Kidney epithelial cell (primary cell): ENCODE measurements around the gene PRCD. TPM values are rescaled to one million over a fixed set of nuclear protein-coding genes. Genes with fewer than 3 reads are reported as not detected.
A peak's percentile ranks its signal among the peaks of the same experiment; 100 is the strongest.

ENCODE experiments used
- DNase-seq: peaks from one replicate; pipeline ENCODE4 v3.0.0-alpha.2; 2010; ENCODE audit warnings: low read depth
- H3K27me3 ChIP-seq: 2 replicates; pipeline ENCODE4 v1.6.0; 2011; ENCODE audit warnings: low read length; ENCODE audit not compliant: control insufficient read depth, insufficient read depth
- H3K36me3 ChIP-seq: 2 replicates; pipeline ENCODE4 v1.5.1; 2011; ENCODE audit warnings: low read length; ENCODE audit not compliant: control insufficient read depth, insufficient read depth
- H3K4me3 ChIP-seq: 2 replicates; pipeline ENCODE4 v1.5.1; 2011; ENCODE audit warnings: low read depth, mild to moderate bottlenecking, control low read depth, low read length
- total RNA-seq: library from RNA; depleted of rRNA; stranded (reverse); fragments of >200 nt; gene quantifications from 2 replicates; pipeline ENCODE4 v1.2.3, GENCODE V29; 2015
- TF ChIP-seq, protein P1 (sequence below): IDR thresholded peaks from 2 replicates; pipeline ENCODE4 v1.5.1; 2011; ENCODE audit warnings: mild to moderate bottlenecking, moderate library complexity, low read length, control low read depth, inconsistent platforms; ENCODE audit not compliant: insufficient read depth, poor library complexity, severe bottlenecking

Gene PRCD
- total RNA-seq, 1 donor from 2014 or later, result not detected

DNA sequence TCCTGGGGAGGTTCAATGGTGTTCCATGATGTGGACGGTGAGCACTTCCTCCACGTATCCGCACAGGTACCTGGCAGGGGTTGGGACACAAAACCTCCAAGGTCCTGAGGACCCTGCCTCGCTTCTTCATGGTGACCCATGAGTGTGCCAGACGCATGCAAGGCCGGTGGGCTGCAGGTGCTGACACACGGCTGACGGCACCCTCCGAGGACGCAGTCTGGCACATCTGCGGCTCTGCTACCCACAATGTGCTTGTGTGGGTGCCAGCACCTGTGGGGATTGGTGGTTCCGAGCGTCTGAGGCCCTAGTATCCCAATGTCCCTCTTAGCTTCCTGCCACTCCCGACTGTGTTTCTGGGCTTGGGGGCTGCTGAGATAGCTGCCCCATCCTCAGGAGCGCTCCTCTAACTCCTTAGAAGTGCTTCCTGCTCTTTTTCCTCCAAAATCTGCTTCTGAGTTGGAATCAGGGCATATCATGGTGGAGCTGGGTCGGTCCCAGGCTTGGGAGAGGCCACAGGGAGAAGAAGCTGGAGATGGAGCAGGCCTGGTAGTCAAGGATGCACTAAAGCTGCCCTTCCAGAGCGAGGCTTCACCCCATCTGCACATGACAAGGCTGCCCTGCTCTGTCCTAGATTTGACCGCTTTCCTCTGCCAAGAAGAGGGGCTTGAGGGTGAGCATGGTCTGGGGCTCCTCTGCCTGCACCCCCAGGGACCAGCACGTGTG, 3.9 kb upstream of the PRCD start:
- H3K27me3 ChIP-seq, result peaks cover 6% of the 10 kb centered on the region
- no peaks in the 10 kb centered on the region for H3K36me3 ChIP-seq
- DNase-seq, result no peak
- H3K4me3 ChIP-seq, result no peak overlapping the region
- TF ChIP-seq, protein P1, sequence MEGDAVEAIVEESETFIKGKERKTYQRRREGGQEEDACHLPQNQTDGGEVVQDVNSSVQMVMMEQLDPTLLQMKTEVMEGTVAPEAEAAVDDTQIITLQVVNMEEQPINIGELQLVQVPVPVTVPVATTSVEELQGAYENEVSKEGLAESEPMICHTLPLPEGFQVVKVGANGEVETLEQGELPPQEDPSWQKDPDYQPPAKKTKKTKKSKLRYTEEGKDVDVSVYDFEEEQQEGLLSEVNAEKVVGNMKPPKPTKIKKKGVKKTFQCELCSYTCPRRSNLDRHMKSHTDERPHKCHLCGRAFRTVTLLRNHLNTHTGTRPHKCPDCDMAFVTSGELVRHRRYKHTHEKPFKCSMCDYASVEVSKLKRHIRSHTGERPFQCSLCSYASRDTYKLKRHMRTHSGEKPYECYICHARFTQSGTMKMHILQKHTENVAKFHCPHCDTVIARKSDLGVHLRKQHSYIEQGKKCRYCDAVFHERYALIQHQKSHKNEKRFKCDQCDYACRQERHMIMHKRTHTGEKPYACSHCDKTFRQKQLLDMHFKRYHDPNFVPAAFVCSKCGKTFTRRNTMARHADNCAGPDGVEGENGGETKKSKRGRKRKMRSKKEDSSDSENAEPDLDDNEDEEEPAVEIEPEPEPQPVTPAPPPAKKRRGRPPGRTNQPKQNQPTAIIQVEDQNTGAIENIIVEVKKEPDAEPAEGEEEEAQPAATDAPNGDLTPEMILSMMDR, result no peak

DNA sequence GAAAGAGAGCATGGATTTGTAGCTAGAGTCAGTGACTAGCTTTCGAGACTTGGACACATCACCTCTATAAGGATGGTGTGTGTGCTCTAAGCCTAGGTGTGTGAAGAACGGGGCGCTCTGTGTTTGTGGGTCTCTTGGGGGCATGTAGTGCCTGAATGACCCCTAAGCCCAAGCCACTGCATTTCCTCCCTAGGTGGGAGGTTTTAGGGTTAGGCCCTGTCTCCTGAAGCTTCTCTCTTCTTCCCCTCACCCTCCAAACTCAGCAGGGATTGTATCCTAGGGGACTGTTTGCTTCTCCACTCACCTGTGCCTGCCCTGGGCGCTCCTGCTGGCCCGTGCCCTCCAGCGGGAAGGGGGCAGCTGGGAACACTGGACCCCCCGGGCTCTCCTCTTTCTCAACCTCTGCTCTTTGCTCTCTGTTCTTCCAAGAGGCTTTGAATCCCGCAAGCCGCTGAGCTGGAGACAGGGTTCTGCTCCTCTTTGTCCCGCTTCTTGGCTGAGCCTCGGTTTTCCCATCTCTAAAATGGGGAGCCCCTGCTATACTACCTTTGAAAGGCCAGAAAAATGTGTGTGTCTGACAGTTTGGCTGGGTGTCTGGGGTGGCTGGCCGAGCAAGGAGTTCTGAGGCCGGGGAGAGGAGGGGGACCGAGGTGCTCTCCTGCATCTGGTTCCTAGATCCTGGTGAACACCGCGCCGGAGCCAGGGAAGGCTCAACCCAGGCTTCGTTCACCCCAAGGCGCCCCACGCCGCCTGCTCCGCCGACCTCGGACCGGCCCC, 3.1 kb upstream of the PRCD start:
- peaks cover 6% of the 10 kb centered on the region for H3K27me3 ChIP-seq
- no peak for DNase-seq
- H3K36me3 ChIP-seq, result no peaks in the 10 kb centered on the region
- peak overlapping the region; percentile 27 for H3K4me3 ChIP-seq
- TF ChIP-seq, protein P1, result no peak

DNA sequence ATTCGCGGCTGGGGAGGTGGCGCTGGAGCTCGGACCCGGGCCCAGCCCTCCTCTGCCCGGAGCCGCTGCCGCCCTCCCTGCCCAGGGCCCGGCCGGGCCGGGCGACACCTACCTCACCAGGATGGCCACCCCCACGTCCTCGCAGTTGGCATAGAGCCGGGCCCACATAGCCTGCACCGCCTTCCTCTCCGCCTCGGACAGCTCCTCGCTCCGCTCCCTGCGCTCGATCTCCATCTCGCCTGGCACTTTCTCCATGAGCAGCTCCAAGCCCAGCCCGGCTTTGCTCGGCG, 2.6 kb upstream of the PRCD start:
- peaks cover 6% of the 10 kb centered on the region for H3K27me3 ChIP-seq
- H3K36me3 ChIP-seq, result no peaks in the 10 kb centered on the region
- DNase-seq, result no peak
- peak overlapping the region; percentile 27 for H3K4me3 ChIP-seq
- TF ChIP-seq, protein P1, result no peak

DNA sequence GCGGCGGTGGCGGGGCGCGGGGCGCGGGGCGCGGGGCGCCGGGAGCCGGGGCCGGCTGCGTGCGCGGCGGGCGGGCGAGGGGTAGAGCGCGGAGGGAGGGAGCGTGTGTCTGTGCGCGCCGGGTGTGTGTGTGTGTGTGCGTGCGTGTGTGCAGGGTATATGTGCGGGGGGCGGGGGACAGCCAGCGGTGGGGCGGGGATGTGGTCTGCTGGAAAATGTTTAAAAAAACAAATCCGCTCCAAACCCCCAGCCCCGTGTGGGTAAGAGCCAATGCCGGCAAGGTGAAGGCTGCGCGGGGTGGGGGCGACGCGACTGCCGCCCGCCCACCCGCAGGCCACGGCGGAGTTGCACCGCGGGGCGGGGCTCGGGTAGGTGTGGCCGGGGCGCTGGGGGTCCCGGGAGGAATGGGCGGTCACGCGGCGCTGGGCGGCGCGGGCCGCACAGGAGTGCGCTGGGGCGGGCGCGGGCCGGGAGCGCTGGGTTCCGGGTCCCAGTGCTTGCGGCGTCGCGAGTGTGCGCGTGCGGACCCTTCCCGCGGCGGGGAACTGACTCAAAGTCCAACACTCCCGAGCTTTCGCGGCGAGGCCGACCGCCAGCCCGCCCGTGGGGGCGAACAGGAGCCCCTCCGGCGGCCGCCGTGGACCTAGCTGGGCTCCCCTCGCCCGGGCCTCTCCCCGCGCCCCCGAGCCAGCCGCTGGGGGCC, 2.1 kb upstream of the PRCD start, which contains the start of gene CYGB:
TSS of gene CYGB (minus strand) at position 132 of the 703 bp plus-strand sequence. CDS start 167 bp downstream, outside the sequence.
- peaks cover 7% of the 10 kb centered on the region for H3K27me3 ChIP-seq
- no peak for DNase-seq

DNA sequence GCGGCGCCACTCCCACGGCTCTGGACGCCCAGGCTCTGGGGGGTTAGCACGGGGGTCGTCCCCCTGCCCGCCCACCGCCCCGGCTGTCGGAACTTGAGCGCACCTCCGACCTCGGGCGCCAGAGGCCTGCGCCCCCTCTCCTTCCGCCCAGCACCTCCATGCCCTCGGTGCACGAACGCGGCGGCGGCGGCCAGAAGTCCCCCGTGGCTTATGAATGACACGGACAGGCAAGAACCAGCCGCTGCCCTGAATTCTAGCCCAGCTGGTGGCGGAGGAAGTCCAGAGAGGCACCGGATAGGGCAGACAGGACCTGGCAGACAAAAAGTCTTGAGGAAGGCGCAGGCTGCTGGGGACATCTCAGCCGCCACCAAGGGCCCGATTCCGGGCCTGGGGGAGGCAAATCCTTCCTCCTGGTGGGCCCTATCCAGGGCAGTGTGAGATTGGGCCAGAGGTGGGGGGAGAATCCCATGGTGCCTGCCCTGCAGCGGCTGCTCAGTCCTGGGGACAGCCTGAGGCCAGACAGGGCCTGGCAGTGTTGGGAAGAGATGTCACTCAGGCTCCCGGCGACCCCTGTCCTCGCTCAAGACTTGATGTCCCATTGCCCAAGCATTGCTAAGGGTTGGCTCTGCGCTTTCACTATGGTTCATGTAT, 1.4 kb upstream of the PRCD start:
- Histone ChIP-seq H3K36me3 (no peaks in the 10 kb centered on the region), H3K27me3 (peaks cover 11% of the 10 kb centered on the region), H3K4me3 (peak overlapping the region; percentile 27)
- no peak for DNase-seq
- TF ChIP-seq, protein P1, result no peak

More for the DNA sequence above, 2.1 kb upstream of the PRCD start, which contains the start of gene CYGB:
- peak within 1 kb of the TSS; percentile 27 for H3K4me3 ChIP-seq
- TF ChIP-seq, protein P1, result no peak
- H3K36me3 ChIP-seq, result no peaks in the 10 kb centered on the region
